HG03159 (cell line): Measurements from ENCODE around the gene WDR26.
"Not testable (repeated sequence)": the region's sequence is repeated elsewhere in the genome, so short reads cannot be mapped to it uniquely, and the experiment has no call there.

Experiments used
- ATAC-seq: cut with Tn5 transposase; IDR thresholded peaks from one replicate; pipeline ENCODE4 v1.9.1; 2021; ENCODE audit warnings: mild to moderate bottlenecking, moderate library complexity; ENCODE audit not compliant: unreplicated experiment

Gene WDR26

DNA sequence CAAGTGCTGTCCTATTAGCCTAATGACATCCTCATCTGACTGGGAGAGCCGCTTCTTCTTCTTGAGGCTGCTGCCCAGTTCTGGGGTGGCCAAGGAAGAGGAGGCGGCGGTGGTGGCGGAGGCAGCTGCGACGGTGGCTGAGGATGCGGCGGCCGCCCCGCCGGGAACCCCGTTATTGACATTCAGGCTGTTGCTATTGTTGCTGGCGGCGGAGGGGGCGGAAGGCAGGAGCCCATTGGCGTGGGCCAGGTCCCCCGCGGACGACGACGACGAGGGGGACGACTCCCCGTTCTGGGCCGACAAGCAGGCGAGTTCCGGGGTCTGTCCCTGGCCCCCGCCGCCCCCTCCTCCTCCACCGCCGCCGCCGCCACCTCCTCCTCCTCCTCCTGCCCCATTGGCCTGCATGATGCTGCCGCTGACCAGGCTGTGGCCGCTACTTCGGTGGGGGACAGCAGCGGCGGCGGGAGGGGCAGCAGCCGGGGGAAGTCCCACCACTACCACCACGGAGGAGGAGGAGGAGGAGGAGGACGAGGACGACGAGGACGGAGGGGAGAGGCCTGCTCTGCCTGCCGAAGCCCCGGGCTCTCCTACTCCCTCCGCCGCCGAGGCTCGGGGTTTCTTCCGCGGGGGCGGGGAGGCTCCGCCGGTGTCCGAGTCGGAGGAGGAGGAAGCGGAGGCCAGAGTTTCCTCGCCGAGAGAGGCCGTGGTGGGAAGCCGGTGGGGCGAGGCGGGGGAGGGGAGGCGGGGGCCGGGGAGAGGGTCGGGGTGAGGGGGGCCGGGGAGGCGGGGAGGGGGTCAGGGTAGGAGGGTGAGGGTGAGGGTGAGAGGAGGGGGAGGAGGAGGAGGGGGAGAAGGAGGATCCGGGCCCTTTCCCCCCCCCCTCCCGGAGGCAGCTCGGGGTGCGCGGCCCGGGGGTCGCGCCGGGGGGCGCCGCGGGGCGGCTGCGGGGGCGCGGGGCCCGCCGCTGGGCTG lies 610 bp downstream of the WDR26 start:
- ATAC-seq, result peak; percentile 1

DNA sequence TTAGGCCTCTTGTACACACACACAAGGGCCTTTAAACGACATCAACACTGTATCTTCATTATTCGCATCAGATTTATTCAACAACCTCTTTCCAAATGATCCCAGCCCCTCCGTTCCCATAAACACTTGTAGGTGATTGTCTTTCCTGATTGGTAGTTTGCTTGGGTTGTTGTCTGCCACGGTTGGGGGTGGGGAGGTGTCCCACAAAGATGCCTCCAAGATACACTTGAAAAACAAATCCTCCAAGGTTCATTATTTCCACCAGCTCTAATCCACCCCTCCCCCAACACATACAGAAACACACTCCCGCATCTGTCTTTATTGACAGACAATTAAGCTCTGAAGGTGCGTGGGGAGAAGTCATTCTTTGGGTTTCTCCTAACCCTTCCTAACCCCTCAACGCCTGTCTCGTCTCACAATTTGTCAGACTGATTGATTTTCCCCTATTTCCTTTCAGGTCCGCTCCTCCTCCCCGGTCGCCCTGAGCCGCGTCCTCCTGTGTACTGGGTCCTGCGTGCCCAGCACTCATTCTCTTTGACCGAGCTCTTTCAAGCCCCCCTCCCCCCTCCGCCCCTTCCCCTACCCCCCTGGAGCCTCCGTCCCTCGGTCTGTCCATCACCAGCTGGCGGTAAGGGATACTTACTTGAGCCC lies 1.4 kb downstream of the WDR26 start:
- no peak for ATAC-seq

DNA sequence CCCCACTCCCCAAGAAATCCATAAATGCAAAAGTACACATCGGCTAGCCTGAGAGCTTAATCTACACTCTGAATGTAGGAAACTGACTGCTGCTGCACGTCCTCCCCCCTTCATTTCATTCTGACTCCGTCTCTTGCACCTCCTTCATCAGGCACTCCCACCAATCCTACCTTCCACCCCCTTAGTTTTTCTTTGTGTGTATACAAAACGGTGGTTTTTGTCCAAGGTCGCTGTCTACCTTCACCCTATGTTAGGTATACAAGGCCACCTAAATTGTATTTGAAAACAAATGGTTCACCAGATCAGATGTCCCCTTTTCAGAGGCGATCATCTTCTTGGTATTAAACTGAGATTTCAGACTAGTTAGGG lies 1.9 kb downstream of the WDR26 start:
- no peak for ATAC-seq

DNA sequence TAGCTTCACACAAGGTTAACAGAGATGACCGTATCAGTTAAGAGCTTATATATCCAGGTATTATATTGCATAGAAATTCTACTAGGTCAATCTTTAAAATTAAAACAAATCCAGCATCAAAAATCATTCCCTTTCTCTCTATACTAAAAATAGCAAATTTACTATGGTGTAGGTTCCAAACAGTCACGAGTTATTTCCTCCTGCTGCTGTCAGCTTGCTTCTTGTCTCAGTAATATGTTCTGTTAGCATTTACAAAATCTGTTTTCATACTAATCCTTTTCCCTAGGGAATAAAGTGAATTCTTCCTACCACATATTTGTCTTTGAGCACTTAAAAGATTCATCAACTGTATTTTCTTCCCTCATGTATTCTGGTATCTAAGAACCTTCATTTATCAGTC lies 2.5 kb downstream of the WDR26 start:
- ATAC-seq, result no peak

DNA sequence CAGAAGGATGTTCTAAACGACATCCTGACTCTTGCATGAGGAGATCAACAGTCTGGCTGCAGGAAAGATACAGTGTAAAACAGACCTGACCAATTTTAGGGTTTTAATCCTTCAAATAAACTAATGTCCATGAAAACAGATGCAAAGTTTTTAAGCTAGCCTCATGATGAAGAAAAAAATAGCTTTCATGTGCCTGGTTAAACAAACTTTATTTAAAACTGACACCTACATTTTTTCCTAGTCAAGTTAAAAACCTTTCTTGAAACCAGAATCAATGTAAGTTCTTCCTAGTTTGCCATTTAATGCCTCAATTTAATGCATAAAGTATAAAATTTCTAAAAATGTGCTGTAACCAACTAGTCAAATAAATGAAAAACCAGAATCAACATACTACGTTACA lies 2.9 kb downstream of the WDR26 start:
- ATAC-seq, result no peak

DNA sequence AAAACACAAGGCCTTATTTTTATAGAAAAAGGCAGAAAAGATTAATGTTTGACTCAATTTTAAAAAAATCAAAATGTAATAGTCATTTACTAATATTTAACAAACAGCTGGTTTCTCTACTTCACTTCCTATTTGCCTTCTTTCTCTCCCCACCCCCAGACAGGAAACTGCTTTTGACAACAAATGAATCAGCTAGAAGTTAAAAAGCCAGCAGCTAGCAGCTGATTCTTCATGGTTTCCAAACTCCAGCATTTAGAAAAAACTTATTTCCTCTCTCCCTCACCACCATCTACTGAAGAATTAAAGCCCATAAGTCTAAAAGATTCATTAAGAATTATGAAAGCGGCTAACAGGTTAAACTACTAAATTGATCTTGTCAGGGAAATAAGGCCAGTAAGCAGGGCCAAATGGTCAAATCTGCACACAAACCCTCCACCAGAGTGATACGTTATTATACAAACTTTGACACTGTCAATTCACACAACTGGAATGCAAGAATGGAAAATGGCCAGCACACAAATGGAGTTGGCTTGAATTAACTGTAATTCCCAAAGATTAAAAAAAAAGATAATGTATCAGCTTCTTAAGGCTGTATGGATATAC lies 4.0 kb downstream of the WDR26 start:
- ATAC-seq, result no peak

DNA sequence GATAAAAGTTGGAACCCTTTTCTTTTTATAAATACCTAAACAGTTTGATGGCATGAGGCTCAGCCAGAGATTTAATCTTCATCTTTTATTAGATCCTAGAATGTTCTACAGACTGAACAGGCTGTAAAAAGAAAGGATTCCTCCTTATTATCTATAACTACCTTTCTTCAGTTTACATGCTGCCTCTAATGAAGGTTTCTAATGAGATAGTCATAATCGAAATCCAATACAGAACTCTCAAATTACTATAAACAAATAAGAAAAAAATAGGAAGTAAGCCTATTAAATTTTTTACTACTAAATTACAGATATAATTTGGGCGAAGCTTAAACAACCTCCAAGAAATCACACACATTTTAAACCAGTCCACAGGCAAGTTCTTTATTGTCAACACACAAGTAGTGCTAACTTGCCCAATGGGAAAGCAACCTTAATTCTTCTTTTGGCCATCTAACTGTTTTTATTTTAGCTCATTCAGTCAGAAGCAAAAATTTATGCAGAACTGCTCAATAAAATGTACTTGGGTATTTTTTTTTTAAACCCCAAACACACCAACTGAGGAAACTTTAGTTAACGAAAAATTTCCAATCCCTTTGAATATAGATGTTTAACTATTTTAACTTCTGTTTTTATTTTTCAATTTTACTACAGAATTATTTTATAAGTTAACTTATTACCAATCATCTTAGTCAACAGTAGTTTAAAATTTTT lies 4.8 kb downstream of the WDR26 start:
- no peak for ATAC-seq

DNA sequence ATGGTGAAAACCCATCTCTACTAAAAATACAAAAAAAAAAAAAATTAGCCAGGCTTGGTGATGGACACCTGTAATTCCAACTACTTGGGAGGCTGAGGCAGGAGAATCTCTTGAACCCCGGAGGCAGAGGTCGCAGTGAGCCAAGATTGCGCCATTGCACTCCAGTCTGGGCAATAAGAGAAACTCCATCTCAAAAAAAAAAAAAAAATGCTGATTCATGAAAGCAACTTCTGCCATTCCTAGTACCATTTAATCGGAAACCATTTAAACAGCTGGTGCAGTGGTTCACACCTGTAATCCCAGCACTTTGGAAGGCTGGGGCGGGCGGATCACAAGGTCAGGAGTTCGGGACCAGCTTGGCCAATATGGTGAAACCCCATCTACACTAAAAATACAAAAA lies 5.9 kb downstream of the WDR26 start:
- ATAC-seq, result not testable (repeated sequence)

DNA sequence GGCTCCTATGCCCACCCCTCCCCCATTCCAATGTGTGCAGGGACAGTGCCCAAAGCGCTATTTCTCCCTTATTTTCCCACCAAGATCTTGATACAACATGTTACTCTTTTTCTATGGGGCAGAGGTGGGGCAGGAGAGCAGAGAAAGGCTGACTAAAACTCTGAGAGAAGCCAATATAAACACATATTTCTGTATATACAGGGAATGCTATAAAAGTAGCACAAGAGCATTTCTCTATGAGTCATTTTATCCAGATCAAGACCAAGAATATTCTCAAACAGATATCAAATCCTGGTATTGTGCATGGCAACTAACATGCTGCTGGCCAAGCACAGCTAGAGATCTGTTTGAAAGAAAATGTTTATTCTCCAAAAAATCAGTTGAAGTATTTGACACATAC lies 7.3 kb downstream of the WDR26 start:
- no peak for ATAC-seq

DNA sequence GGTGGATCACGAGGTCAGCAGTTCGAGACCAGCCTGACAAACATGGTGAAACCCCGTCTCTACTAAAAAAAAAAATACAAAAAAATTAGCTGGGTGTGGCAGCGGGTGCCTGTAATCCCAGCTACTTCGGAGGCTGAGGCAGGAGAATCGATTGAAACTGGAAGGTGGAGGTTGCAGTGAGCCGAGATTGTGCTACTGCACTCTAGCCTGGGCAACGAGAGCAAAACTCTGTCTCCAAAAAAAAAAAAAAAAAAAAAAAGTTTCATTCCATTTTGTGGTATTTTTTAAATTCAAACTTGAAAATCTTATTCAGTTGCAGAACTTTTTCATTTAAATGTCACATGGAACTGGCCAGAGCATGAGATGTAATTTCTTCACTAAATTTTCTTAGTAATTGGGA lies 7.7 kb downstream of the WDR26 start:
- ATAC-seq, result not testable (repeated sequence)

DNA sequence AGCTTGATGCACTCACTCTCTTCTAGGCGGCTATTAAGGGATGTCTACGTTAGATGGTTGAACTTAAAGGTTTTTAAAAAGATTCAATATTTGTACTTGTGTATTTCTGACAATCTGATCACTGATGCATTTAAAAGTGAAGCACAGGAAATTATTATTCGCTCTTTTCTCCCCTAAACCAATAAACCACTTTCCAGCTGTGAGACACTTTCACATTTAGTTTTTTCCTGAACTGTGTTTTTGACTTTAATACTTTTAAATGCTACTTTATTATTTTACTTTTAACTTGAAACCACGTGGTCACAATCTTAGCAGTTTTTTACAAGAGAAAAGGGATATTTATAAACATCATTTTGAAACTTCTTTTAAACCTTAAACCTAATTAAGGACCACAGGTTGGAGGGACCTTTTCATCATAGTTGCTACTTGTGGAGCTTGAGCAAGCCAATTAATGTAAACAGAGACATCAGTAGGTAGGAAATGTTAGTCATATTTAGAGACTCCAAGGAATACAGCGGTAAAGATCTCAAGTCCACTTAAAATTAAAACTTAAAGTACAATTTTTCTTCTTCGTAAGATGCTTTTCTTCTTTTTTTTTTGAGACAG lies 9.2 kb downstream of the WDR26 start:
- no peak for ATAC-seq

DNA sequence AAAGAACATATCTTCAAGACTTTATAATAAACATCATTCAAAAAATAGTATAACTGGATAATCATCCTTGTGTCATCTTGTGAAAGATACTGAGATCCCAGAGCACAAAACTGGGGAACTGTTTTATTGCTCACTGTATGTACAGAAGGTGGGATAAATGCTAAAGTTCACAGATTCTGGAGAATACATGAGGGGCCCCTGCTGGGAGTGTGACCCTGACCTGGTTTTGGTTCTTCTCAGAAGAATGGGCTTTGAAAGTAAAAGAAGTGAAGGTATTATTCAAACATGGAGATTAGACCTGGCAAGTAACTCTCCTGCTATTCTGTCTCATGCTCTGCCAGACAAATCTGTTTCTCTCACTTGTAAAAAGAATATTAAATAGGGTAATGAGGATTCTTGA lies 14.5 kb downstream of the WDR26 start:
- ATAC-seq, result no peak

DNA sequence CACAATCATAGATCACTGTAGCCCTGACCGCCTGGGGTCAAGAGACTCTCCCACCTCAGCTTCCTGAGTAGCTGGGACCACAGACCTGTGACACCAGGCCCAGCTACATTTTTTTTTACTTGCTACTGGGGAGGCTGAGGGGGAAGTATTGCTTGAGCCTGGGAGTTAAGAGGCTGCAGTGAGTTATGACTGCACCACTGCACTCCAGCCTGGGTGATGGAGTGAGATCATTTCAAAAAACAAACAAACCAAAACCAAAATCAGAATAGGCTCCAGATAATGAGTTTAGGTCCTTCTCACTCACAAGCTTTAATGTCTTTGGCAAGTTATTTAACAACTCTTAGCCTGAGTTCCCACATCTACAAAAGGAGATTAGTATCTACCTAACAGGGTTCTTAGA lies 22.8 kb downstream of the WDR26 start:
- ATAC-seq, result no peak

DNA sequence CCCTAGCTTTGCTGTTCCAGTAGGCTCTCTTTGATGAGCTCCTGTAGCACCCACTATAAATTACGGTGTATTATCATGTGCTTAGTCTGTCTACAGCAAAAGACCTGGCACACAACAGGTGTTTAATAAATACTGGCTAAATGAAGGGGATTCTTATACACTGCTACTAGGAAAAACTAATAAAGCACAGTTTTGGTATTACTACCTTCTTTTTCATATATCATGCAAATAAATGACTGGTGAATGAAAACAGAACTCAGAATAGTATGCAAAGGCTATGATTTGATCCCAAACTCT lies 26.4 kb downstream of the WDR26 start:
- no peak for ATAC-seq

DNA sequence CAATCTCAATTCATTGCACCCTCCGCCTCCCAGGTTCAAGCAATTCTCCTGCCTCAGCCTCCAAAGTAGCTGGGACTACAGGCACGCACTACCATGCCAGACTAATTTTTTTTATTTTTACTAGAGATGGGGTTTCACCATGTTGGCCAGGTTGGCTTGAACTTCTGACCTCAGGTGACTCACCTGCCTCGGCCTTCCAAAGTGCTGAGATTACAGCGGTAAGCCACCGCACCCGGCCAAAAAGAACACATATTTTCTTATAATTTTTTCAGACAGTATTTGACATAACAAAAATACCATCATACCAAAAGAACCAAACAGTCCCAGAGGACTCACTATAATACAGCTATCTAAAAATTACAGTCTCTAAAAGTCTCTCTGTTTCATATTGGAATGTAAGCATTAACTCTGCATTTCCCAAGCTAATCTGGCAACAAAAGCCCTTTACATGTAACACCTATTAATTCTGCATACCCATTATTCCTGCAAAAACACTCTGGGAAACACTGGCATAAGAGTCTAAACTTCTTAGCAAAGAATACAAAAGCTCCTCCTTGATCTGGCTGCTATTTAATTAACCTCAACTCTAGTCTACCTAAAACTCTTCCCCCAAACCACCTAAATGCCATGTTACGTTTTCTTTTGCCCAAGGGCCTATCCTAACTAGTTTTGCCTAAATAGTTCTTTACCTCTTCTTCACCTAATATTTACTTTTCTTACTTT lies 26.9 kb downstream of the WDR26 start:
- ATAC-seq, result no peak

DNA sequence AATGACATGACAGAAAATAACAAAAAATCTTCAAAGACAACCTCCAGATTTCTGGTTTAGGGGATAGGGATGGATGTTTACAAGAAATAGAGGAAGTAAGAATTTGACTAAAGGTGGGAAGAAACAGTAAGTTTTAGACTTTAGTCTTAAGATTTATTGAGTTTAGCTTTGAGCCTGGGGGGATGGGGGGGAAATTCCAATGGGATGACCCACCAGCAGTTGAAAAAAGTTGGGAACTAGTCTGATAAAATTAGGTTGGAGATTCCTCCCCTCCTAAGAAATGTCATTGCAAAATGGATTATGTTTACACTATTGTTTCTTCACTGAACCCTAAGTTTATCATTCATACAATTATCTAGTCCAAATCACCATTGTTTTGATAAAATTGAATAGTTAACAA lies 28.4 kb downstream of the WDR26 start:
- no peak for ATAC-seq

DNA sequence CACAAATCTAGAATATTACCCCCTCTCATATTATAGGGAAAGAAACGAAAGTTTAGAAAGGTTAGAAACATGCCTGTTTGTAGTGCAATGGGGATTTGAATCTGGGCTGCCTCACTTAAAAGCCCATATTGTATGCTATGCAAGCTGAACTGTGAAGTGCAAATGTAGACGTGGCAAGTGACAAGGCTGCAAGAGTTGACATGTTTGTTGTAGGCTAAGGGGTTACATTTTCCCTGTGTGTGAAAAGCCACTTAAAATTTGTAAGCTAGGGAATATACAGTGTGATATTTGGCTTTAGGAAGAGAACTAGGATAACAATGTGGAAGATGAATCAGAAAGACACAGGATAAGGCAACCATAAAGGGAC lies 29.0 kb downstream of the WDR26 start:
- no peak for ATAC-seq

DNA sequence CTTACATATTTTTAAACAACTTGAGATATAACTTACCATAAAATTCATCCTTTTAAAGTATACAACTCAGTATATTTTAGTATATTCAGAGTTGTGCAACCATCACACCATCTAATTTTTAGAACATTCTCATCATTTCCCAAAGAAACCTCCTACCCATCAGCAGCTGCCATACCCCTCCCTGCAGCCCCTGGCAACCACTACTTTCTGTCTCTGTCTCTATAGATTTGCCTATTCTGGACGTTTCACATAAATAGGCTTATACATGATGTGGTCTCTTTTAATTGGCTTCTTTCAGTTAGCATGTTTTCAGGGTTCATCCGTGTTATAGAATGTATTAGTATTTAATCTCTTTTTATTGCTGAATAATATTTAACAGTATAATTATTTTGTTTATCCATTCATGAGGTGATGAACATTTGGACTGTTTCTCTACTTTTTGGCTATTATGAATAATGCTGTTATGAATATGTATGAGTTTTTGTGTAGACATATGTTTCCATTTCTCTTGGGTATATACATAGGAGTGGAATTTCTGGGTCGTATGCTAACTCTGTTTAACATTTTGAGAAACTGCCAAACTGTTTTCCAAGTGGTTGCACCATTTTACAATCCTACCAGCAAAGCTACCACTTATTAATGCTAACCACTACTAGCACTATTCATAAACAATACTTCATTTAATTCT lies 29.5 kb downstream of the WDR26 start:
- no peak for ATAC-seq

DNA sequence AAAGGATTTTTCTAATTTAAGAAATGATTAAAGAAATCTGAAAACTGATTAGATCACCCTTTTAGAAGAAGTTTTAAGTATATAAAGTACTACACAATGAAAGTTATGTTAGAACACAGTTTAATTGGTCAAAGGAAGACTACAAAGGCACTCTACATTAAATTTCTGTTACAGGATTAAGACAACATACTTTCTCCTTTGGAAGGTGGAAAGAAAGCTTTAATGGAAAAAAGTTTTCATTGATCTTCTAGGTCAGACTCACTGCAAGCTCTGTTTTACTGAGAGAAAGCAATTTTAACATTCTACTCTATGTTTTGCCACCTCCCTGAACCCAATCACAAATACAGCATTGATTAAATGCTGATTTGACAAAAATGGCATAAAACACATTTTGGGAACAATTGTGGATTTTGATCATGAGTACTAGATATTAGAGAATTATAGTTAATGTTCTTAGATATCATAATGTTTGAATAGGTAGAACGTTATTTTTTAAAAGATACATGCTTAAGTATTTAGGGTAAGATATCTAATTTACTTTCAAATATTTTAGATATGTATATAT lies 32.0 kb downstream of the WDR26 start:
- no peak for ATAC-seq

DNA sequence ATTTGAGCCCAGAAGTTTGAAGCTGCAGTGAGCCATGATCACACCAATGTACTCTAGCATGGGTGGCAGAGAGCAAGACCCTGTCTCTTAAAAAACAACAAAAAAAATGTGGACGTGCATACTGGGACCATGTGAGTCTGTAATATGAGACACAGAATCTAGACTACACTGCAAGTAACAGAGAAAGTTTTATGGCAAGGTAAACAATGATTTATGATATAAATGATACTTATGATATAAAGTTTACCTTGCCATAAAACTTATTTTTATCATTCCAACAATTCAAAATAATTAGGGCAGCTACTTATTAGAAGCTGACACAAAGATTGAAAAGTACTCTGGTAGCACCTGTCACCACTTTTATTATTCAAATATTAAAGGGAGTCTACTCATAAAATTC lies 34.7 kb downstream of the WDR26 start:
- no peak for ATAC-seq
